Activated CD4-positive, alpha-beta T cell treated with anti-CD3 and anti-CD28 coated beads for 1 hour (primary cell): Measurements from ENCODE around the gene TET1.
"Not testable (repeated sequence)": the region's sequence is repeated elsewhere in the genome, so short reads cannot be mapped to it uniquely, and the experiment has no call there.

Source experiments
- DNase-seq: peaks from one replicate; pipeline ENCODE4 v3.0.0-alpha.2; 2020

TET1 gene

DNA sequence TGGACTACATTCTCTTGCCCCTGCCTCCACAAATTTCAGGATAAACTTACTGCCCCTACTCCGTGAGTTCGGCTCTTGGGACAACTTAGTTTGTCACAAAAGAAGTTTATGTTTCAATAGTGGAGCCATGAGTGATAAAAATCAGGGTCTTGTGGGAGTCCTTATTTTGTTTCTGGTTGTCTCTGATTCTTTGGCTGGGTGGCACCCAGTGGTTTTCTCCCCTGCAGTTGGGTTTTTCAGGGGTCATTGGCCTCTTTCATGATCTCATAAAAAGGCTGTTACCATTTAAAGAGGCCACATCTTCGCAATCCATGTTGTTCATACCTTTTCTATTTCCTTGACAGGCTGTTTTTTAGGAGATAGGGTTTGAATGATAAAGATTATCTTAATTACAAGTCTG lies 5.5 kb downstream of the TET1 start:
- no peak for DNase-seq

DNA sequence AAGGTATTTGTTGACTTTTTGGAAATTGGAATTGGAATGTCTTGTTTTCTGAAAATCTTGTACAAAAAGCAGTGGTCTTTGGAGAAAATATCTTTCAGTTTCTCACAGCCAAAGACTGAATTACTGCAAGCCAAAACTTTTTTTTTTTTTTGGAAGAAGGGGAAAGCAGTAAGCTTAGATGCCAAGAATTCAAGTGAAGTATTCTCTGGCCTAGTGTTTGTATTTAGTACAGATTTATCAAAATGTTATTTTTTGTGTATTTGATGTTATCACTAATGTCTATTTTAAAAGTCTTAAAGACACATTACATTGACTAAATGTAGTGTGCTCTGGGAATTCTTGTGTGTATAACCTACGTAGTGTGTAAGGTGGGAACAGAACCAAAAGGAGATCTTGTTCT lies 6.2 kb downstream of the TET1 start:
- DNase-seq = no peak

DNA sequence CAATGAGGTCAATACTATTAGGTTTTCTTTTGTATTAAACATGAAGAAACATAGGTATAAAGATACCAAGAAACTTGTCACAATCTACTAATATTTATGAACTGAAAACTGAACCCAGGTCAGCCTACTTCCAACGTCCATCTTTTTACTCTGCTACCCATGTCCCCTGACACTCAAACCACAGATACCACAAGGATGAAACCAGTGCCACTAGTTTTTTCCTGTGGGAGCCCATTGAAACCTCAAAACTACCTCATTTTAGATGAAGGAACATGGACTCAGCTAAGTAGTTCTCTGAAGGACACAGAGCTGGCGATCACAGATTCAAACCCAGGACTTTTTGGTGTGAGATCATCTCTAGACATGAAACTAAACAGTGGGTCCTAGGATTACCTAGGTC lies 6.8 kb downstream of the TET1 start:
- no peak for DNase-seq

DNA sequence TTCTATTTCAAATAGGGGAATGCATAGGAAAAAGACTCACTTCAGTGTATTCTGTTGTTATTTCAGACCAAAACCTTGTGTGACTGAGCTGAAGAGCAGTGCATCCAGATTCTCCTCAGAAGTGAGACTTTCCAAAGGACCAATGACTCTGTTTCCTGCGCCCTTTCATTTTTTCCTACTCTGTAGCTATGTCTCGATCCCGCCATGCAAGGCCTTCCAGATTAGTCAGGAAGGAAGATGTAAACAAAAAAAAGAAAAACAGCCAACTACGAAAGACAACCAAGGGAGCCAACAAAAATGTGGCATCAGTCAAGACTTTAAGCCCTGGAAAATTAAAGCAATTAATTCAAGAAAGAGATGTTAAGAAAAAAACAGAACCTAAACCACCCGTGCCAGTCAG lies 12.0 kb downstream of the TET1 start:
- no peak for DNase-seq

DNA sequence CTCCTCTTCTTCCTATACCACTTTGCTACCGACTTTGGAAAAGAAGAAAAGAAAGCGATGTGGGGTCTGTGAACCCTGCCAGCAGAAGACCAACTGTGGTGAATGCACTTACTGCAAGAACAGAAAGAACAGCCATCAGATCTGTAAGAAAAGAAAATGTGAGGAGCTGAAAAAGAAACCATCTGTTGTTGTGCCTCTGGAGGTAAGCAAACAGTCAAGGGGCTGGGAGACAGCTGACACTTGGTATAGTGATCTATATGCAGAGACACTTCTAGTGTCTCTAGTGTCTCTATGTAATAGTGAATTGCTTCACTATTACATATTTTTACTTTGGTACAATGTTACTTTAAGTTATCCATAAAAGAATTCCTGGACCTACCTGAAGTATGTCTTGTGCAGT lies 13.9 kb downstream of the TET1 start:
- no peak for DNase-seq

DNA sequence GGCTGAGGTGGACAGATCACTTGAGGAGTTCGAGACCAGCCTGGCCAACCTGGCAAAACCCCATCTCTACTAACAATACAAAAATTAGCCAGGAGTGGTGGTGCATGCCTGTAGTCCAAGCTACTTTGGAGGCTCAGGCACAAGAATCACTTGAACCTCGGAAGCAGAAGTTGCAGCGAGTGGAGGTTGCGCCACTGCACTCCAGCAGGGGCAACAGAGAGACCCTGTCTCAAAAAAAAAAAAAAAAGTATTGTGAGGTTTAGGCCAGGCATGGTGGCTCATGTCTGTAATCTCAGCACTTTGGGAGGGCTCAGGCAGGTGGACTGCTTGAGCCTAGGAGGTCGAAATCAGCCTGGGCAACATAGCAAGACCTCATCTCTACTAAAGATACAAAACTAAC lies 16.0 kb downstream of the TET1 start:
- no peak for DNase-seq

DNA sequence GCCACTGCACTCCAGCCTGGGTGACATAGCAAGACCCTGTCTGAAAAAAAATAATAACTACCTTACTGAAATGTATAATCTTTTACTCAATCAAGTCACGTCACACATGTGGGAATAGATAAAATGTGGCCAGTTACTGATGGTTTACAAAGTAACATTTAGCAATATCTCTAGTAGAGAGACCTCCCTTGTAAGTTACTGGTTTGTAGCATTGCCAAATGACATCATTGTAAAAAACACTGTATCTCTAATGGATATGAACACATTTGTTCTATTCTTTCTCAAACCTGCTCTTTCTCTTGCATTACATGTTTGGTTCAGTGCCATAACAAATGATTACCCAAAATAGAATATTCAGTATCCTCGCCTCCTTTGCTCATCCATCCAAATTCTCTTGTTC lies 18.8 kb downstream of the TET1 start:
- no peak for DNase-seq

DNA sequence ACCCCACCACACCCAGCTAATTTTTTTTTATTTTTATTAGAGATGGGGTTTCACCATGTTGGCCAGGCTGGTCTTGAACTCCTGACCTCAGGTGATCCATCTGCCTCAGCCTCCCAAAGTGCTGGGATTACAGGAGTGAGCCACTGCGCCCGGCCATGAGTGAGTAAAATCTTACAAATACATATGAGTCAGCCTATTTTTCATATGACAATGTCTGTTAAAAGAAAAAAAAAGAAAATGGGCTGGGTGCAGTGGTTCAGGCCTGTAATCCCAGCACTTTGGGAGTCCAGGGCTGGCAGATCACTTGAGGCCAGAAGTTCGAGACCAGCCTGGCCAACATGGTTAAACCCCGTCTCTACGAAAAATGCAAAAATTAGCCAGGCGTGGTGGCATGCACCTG lies 24.1 kb downstream of the TET1 start:
- DNase-seq = not testable (repeated sequence)

DNA sequence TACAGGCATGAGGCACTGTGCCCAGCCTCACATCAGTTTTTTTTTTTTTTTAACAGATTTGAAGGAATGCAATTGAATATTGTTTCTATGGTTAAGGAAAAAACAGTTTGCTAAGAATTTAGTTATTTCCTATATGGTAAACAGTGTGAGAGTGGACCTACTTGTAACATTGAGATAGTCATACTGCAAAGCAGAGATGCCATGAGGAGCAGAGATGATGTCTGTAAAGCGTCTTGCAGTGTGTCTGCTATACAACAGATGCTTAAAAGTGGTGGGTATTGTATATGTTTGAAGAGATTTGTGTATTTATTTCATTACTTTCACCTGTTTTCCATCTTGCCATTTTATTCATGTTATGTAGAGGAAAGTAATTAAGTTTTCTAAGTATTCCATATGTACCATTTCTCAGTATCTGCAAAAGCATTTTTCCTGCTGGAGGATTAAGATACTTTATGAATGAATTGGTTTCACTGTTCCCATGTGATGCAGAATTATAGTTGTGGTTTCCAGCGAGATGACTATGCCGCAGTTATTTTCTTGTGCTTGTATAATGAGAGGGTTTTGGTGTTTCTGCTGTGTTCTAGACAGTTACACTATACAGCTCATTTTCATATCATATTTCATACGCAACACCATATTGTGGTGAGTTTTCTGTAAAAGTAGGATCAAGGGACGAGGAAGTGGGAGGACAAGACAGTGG lies 26.6 kb downstream of the TET1 start:
- no peak for DNase-seq

DNA sequence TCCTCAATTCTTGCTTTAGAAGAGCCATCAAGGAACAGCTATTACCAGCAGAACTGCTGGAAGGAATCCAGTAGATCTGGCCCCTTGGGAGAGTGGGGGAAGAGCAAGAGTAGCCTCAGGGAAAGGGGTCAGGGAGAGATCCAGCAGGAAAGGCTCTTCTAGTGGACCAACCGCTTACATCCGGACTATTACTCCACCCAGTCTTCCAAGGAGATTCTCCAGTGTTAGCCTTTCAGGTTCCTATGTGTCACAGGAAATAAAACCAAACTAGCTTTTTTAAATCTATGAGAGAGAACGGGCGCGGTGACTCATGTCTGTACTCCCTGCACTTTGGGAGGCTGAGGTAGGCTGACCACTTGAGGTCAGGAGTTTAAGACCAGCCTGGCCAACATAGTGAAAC lies 34.3 kb downstream of the TET1 start:
- DNase-seq = no peak

DNA sequence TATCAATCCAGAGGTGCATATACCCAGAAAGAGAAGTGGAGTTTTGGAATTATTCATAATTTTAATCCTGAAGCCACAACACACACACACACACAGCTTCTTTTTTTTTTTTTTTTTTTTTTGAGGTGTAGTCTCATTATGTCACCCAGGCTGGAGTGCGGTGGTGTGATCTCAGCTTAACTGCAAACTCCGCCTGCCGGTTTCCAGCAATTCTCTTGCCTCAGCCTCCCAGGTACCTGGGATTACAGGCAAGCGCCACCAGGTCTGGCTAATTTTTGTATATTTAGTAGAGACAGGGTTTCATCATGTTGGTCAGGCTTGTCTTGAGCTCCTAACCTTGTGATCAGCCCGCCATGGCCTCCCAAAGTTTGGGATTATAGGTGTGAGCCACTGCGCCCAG lies 35.4 kb downstream of the TET1 start:
- no peak for DNase-seq

DNA sequence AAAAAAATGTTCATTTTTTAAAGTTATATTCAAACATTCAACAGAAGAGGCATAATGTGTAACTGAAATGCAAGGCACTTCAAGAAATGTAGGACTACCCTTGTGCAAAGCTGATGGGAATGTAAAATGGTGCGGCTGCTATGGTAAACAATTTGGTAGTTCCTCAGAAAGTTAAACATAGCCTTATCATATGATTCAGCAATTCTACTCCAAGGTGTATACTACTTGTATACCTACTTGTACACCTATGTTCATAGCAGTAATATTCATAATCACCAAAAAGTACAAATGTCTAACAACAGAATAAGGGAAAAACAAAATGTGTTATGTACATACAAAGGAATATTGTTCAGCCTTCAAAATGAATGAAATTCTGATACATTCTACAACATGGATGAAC lies 37.3 kb downstream of the TET1 start:
- no peak for DNase-seq

DNA sequence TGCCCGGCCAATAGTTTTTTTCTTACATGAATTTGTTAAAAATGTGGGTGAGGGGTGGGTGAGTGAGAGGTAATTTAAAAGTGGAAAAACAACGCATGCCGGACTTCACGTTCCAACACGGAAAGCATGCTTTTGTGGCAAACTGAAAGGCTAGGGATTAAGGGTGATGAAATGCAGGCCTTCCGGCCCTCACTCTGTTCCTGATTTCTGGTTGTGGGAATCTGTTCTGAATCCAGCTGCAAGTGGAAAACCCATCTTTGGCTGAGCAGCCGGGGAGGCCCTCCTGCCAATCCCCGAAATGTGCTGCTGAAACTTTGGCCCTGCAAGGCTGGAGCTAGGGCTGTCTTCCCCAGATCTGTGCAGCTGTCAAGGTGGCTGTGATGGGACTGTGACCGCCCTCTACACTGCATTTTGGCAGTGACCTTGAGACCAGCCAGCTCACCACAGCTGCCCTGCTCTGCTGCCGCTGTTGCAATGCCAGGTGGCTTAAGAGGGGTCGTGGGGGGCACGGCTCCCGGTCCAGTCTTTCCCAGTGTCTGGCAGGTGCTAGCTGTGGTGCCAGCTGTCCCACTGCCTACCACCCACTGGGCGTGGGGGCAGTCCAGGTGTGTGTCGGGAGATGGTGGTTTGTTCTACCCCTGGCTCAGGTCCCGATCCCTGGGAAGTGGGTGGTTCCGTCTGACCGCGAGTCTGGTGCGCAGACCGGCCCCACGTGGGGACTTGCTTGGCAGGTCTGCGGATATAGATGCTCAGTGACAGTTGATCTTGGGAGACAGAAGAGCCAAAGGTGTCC lies 39.0 kb downstream of the TET1 start:
- DNase-seq = no peak

DNA sequence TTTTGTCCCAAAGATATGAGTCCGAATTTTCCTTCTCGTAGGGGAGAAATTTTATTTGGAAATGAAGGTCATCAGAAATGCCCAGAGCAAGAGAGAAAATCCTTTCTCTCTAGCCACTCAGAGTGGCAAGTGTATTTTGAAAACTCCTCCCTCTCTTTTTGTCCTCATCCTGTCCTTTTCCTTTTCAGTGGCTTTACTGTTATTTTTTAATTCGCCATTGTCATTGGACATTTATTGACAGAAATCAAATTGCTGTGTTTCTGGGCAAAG lies 39.6 kb downstream of the TET1 start:
- DNase-seq = no peak

DNA sequence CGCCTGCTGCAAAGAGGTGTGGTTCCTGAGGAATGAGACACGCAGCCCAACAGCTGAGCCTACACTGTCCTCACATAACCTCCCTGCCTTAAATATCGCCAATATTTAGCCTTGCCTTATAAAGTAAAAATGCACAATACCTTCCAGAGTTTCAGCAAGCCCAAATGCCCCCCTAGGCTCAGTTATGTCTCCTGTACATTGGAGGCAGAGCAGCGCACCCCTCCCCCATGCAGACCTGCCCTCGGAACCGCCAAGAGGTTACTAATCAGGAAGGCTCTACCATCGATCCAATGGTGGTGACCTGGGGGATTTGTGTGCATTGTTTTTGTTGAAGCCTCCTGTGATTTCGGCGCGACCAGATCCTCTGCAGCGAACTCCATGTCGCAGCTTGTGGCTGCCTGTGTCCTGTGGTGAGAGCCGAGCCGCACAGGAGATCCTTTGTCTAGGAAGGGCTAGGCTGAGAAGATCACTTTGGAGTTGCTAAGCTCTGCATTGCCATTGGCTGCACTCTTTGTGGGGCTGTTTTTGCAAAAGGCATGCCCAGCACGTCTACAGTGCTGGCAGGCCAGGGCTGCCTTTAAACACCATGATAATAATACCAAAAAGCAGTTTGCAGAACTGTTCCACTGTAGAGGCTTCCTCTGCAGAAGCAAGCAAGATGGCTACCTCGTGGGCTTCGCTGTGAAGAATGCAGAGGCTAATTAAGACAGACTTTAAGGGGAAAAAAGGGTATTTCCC lies 40.1 kb downstream of the TET1 start:
- DNase-seq = peak; percentile 14

DNA sequence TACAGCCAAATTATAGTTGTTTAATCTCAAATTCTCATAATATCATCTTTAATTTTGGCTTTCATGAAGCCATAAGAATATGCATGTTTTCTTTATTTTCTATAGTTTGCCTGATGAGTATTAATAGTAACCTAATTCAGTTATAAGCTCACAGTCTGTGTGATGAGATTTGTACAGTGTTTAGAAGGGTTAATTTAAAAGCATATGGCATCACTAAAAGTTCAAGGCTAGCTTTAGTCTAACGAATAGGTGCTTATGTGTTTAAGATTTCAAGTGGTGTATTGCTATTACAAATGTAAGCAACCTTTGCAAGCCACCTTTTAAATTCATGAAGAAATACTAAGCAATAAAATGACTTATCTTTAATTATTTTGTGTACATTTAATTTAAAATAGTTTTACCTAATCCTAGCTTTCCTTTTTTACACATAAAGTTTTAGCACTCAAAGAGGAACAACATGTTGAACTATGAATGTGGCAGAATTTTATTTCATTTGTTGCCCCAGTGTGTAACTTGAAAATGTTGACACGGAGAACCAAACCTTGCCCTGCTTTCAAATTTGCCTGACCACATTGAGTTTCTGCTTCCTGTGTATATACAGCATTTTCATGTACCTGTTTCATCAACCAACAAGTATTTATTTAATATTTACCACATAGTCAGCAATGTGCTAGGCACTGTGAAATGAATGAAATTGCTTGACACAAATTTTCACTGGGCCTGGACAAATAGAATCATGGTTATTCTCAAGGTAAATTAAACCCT lies 41.5 kb downstream of the TET1 start:
- DNase-seq = no peak

DNA sequence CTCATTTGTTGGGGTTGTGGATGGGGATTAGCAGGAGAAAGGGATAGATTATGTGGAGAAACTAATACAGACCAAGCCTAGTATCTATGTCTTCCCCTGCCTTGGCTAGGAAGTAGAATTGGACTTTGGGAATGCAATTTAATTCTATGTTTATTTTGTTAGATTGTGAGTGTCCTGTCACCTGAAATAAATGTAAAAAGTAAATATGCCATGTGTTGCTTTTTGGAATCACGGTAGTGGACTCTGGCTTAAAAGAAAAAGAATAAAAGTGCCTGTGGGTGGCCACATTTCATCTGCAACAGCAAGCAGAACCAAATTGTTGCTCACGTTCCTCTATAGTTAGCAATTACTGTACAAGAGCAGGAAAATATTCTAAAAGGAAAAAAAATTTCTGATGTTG lies 42.3 kb downstream of the TET1 start:
- DNase-seq = no peak

DNA sequence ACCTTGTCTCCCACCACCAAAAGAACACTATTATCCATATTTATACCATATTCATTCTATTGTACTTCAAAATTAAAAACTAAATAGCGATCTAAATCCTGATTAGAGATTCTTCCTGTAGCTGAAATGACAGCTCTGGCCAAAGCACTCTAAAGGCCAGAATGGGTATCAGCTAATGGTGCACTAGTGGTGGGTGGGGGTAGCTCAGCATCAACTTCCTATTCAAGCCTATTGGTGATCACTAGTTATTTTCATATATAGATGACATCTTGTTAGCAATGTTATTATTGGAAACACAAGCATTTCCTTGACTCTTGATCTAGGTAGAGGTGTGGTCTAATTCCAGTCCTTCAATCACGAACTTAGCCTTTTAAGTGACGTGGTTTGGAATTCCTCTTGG lies 43.6 kb downstream of the TET1 start:
- DNase-seq = no peak

DNA sequence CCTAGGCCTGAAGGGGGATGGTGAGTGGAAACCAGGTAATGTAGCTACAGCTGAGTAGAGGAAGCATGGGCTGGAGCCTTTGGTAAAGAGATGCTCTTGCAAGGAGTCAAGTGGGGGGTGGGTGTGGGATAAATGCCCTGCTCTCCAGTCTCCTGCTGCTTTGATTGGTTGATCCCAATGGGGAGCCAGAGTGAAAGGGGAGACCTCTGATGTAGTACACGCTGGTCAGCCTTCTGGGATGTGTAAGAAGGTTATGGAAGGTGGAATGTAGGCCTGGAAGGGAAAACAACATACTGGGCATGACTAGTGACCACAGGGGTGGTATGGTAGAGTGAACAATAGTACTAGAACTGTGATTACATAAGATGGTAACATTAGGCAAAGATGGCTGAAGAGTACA lies 44.3 kb downstream of the TET1 start:
- no peak for DNase-seq

DNA sequence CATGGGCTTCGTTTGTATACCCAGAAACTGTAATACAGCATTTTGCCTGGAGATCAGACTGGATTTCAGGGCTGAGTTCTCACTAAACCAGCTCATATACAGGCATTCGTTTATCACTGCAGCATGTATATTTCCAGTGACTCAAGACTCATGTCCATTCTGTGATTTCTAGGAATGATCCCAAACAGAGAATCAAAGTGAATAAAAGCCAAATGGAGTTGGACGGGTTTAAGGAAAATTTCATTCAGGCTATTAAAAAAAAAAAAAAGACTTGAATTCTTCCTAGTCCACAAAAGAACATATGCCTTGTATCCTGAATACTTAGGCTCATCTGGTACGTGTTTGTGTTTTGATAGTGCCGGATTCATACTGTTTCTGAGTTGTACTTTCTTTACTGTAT lies 46.8 kb downstream of the TET1 start:
- DNase-seq = no peak

DNA sequence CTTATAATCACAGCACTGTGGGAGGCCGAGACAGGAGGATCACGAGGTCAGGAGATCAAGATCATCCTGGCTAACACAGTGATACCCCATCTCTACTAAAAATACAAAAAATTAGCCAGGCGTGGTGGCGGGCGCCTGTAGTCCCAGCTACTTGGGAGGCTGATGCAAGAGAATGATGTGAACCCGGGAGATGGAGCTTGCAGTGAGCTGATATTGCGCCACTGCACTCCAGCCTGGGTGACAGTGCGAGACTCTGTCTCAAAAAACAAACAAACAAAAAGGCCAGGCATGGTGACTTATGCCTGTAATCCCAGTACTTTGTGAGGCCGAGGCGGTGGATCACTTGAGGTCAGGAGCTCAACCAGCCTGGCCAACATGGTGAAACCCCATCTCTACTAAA lies 49.9 kb downstream of the TET1 start:
- DNase-seq = not testable (repeated sequence)

DNA sequence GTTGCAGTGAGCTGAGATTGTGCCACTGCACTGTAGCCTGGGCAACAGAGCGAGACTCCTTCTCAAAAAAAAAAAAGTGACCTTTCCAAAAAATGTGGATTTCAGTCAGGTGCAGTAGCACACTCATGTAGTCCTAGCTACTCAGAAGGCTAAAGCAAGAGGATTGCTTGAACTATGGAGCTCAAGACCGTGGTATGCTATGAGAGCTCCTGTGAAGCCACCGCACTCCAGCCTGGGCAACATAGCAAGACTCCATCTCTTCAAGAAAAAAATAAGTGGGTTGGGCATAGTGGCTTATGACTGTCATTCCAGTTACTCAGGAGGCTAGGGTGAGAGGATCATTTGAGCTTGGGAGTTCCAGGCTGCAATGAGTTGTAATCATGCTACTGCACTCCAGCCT lies 51.1 kb downstream of the TET1 start:
- no peak for DNase-seq

DNA sequence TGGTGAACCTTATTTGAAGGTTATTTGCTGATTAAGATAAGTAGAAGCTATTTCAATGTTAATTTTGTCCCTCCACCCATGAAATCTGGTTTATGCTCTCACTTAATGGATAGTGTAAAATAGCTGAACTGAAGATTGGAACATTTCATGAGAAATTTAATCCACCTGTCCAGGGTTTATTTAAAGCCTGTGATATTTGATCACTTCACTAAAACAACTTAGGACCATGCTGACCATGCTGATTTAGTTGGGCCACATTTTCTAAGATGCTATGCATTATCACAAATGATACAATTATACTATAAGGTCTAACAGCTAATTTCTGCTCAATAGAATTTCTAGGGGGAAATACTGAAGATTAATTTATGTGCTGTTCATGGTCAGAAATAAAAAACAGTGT lies 53.8 kb downstream of the TET1 start:
- not testable (repeated sequence) for DNase-seq

DNA sequence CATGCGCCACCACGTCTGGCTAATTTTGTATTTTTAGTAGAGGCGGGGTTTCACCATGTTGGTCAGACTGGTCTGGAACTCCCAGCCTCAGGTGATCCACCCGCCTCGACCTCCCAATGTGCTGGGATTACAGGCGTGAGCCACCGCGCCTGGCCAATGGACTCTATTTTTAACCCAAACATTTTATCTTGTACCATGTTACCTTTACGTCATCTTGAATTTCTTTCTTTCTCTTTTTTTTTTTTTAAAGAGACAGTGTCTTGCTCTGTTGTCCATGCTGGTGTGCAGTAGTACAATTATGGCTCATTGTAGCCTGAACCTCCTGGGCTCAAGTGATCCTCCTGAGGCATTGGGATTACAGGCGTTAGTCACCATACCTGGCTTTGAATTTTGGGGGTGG lies 57.6 kb downstream of the TET1 start:
- not testable (repeated sequence) for DNase-seq
